CD4-positive, alpha-beta T cell treated with Interleukin-4 for 1 hour (primary cell): ENCODE results near the gene MAGI2.

ENCODE experiments used
- DNase-seq, 2 donors: peaks; one replicate each; pipeline ENCODE4 v3.0.0-alpha.2; 2020 to 2022

Gene MAGI2

DNA sequence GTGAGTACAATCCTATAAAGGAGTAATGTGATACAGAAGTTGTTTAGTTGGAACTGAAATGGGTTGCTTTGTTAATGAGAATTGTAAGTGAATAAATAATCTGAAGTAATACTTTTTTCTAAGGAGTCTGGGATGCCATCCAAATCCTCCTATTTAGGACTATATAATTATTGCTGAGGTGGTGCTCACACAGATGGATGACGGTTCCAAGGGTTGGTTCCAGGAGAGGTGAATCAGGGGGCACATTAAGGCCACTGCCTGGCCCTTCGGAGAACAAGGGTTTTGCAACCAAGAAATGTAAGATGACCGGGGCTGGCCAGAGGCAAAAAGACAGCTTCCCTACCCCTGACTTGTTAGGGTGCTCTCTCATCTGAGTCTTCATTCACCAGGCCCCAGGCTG lies 1302.2 kb downstream of the MAGI2 start:
- DNase-seq: no peak

DNA sequence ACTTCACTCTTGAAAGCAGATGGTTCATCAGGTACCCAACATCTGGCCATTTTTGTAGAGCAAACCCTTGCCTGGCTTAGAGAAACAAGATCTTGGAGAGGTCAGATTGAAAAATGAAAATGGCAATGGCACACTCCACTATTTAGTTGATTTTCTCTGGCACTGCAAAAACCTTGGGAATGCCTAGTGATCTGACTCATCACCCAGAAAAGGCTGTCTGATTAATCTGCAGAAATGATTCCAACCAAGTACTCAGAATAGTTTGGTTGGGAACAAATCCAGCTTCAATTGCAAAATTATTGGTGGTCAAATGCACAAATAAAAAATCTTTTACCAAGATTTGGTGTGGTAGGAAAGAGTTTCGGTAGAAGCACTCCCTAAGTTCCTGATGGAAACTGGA lies 1303.7 kb downstream of the MAGI2 start:
- DNase-seq: no peak

DNA sequence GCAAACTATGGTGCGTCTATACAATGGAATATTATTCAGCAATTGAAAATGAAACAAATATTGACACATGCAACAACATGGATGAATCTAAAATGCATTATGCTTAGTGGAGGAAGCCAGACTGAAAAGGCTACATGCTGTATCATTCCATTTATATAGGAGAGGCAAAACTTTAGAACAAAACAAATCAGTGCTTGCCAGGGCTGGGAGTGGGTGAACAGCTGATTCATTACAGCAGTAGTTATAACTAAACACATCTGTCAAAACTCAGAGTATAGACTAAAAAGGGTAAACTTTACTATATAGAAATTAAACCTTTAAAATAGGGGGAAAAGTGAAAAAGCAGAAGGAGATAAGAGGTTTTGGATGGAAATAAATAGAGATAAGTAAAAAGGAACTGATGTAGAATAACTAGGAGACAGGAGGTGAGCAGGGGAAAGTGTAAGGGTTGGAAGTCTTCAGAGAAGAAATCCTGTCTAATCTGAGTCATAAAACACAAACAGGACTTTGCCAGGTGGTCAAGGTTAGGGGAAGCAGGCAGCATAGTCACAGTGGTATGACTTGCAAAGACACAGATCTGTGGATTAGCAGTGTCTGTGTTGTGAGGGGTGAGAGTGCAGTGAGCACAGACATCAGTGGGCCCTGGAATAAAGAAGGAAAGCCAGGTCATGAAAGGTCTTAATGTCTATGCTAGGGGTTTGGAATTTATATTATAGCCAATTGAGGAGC lies 1305.1 kb downstream of the MAGI2 start:
- no peak for DNase-seq

DNA sequence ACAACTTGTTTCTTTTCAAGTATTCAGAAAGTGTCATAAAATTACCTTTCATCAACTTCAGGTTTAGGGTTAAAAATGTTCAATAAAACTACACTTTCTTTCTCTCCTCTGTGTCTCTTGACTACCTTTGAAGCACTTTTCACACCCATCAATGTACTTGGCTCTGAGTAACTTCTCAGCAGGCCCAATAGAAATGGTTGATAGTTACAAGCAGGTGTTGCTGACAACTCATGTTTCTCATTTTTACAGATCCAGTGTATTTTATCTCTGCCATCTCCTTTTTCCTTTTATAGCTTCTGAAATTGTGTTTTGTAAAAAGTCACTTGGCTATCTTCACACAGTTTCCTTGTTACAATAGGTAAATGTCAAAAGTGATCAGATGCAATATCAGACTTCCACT lies 1306.9 kb downstream of the MAGI2 start:
- no peak for DNase-seq

DNA sequence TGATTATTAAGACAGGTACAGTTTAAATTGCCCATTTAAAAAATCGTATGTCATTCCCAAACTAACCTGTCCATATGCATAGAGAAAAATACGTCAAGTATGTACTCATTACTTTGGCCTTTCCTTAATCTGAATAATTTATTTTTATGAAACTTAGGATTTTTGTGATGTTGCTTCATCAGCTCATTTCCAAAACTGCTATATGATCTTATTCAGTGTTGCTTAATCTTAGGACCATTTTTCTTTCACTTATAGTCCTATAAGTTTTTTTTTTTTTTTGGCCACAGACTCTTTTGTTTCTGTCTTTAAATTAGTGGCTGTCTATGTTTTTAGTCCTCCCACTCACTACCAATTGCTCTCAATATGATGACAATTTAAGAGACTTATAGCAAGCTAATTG lies 1309.8 kb downstream of the MAGI2 start:
- DNase-seq: no peak

DNA sequence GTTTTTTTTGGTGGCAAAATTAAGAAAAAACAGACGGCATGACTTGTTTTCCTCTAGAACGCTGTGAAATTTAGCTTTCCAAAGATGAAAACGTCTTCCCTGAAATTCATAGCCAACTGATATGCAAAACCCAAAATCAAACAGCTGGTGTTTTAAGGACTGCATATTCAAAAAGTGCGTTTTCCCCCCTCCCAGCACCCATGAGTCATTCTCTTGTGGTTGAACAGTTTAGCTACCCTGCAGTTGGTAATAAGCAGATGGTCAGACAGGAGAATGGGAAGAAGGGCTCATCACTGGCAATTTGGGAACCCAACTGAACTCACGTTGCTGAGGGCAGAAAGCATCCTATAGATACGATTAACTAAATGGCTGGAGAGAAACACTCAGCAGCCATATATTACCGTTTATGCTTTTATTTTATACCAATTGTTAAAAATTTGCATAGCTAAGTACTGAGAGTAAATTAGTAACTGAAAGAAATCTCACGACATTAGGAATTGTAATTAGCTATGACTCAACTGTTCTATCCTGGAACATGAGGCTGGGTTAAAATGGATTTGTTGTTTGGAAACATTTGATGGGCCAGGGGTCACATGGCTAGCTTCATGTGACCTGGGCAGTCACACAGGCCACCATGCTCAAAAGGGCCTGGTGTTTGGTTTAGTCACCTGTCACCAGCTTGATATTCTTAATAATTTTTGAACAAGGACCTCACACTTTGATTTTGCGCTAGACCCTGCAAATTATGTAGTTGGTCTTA lies 1311.8 kb downstream of the MAGI2 start:
- no peak for DNase-seq

DNA sequence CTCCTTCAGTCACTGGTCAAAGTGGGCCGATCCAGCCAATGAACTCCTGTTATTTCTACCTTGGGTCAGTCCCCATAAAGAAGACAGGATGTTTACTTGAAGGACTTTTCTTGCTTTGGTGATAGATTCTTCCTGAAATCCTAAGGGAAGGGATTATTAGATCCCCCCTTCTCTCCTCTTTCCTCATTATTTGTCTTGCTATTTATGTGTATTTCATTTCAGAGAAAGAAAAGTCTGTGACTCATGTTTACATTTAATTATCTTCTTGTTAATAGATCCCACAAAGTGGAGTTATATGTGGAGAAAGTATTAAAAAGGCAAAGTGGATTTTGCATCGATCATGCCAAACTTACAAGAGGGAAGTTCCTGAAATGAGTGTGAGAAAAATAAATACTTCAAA lies 1313.4 kb downstream of the MAGI2 start:
- DNase-seq: no peak

DNA sequence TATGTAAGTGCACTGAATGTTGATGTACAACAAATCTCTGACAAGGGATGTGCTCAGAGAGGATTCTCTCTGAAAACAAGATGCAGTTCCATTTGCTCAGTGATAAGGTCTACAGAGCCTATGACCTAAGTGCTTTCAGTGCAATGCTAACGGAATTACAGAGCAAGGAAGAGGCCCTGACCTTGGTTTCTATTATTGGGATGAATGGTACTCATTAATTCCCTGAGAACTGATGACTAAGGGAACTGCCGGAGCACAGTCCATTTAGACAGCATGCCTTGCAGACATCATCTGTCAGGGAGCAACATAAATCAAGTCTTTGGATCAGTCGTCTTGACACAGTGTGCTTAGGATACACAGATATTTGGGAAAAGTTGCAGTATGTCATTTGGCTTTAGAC lies 1314.1 kb downstream of the MAGI2 start:
- DNase-seq: no peak

DNA sequence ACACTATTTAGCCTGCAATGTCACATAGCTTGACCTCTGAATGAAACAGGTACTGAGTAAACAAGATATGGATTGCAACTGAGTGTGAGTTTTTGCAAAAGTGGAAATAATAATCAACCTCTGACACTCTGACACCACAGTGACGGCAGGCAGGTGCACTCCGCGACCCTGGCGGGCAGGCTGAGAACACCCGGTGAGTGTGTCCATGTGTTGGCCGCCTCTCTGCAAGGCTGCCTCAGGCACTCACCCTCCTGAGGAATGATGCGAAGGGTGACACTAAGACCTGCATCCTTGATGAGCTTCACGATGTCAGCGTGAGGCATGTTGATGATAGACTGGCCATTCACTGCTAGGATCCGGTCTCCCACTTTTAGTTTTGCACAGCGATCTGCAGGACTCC lies 1318.7 kb downstream of the MAGI2 start:
- DNase-seq: no peak

DNA sequence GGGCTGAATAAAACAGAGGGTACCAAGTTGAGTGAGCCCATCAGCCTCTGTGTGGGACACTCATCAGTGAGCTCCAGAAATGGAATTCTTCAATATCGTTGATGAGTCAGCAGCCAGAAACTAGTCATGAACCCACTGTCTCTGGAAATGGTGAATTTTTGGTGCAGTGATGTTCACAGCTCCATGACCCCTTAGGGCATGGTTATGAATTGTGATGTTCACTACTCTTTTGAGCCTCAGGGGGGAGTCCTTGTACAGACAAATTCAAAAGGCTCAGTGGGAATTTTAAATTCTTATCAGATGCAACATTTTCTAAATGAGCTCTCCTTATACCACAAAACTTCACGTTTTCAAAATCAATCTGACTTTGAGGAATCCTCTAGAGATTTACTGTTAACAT lies 1319.2 kb downstream of the MAGI2 start:
- no peak for DNase-seq

DNA sequence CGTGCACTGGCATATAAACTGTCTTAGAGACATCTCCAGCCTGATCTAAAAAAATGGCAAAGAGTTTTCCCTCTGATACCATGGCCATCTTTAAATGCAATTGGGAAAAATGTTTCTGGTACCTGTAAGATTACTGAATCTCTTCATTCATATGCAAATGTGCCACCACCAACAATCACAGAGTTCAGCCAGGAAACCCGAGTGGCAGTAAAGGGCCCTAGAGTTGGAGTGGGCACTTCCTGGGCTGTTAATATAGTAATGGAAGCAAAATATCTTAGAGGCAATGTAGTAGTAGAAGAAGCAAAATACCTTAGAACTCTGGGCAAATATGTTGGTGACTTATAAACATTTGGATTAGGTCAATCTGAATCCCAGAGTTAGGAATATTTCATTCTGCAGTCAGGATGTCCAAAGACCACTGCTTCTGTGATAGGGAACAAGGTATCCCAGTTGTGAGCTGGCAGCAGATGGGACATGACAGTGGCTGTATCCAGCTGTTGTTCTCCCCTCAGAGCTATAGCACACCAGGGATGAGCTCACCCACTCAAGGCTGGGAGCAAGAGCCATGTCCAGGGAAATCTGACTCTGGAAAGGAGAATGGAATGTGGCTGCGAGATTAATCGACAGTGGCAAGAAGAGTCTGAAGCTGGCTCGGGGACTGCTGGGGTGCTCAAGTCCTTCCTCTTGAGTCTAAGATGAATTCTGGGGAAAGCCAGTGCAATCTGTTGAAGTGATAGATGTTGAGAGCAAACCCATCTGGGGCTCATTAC lies 1322.8 kb downstream of the MAGI2 start:
- no peak for DNase-seq

DNA sequence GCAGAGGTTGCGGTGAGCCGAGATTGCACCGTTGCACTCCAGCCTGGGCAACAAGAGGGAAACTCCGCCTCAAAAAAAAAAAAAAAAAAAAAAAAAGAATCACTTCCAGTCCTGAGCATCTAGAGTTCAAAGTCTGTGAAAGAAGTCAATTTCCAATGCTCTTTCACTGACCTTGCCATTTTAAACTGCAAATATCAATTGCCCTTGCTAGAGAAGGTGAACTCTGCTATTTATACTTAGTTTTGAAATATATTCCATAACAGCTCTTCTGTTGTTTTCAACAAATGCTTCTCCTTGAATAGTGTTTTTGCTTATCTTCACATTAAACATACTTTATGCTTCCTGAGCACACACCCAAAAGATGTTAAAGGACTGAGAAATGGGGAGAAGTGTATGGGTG lies 1323.6 kb downstream of the MAGI2 start:
- no peak for DNase-seq

DNA sequence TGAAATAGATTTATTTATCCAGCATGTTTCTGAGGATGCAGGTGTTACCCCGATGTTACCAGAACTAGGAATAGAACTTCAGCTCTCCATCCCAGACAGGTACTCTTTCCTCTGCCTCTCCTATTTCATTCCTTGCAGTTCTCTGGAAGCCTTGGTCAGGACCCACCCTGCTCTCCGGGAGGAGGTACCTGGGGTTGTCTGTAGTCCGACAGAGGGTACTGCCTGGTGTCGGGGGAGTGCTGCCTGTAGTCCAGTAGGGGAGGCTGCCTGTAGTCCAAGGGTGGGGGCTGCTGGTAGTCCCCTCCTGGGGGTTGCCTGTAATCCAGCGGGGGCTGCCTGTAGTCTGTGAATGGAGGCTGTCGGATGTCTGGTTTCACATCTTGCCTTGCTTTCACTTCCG lies 1326.5 kb downstream of the MAGI2 start:
- no peak for DNase-seq

DNA sequence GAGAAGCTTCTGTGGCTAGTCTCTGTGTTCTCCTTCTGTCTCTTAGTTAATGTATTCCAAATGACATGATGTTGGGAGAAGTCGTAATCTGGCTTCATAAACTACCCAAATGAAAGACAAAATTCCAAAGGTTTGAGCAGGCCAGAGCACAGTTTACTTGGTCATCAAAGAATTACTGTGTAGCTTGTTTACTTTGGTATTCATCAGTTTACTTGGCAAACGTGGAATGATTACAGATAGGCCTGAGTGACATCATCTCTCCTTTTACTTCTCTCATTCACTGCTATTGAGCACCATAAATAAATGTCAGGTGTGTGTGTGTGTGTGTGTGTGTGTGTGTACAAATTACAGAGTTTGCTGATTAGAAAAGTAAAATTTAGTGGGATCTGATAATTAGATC lies 1327.6 kb downstream of the MAGI2 start:
- no peak for DNase-seq

DNA sequence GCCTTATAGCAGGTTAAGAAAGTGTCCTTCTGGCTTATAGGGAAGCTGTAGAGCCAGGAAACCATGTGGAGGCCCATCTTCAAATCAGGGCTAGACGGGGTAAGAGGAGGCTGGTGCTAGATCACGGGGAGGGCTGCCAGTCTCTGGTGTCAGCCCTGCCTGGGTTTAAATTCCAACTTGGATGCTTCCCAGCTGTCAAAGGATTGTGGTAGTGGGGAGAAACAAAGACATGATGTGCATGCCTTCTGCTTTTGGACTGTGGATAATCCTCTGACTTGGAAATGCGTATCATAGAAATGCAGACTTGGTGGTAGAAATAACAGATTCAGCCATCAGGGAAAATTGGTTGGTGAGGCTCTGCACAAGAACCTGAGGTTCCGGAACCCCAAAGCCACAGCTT lies 1329.3 kb downstream of the MAGI2 start:
- no peak for DNase-seq

DNA sequence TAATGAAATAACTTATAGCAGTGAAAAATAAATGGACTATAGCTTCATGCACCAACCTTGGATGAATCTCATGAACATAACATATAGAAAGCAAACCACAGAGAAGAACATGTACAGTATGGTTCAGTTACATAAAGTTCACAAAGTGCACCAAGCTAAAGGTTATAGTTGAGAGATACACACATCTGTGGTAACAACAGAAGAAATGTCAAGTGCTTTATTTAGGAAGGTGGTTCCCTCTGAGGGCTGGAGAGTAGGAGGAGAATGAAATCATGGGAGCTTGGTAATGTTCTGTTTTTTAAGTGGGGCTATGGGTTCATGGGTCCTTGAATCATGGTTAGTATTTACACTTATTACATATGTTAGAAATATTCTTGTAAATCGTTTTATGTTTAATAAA lies 1331.6 kb downstream of the MAGI2 start:
- DNase-seq: no peak

DNA sequence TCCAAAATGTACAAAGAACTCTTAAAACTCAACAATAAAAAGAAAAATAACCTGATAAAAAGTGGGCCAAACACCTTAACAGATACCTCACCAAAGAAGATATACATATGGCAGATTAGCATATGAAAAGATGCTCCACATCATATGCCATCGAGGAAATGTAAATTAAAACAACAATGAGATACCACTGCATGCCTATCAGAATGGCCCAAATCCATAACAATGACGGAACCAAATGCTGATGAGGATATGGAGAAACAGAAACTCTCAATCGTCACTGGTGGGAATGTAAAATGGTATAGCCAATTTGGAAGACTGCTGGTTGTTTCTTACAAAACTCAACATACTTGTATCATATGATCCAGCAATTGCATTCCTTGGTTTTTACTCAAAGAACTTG lies 1335.0 kb downstream of the MAGI2 start:
- DNase-seq: no peak

DNA sequence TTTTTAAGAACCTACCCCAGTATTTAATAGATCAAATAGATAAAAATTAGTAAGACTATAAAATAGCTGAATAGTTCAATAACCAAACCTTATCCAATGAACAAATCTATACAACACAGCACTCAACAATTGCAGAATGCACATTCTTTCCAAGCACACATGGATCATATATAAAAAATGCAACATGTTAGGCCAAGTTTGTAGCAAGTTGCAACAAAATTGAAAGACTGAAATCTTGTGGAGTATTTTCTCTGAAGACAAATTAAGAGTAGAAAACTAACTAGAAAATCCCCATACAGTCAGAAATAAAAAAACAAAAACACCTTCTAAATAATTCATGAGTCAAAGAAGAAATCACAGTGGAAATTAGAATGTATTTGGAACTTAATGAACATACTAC lies 1337.6 kb downstream of the MAGI2 start:
- no peak for DNase-seq

DNA sequence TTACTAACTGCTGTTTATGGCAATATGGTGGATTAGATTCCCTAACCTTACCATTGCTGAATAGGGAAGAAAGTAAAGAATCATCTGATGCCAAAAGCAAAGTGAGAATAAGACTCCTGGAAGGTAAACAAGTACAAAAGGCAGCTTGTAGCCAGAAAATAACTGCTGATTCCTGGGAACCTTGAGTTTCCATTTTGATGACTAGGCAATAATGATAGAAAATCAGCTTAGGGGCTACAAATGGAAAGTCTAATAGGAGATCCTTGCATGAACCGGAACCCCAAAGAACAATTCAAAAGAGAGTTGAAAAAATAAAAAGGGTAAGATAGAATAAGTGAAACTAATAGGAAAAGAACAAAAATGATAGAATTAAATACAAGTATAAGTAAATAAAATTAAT lies 1338.5 kb downstream of the MAGI2 start:
- DNase-seq: no peak

DNA sequence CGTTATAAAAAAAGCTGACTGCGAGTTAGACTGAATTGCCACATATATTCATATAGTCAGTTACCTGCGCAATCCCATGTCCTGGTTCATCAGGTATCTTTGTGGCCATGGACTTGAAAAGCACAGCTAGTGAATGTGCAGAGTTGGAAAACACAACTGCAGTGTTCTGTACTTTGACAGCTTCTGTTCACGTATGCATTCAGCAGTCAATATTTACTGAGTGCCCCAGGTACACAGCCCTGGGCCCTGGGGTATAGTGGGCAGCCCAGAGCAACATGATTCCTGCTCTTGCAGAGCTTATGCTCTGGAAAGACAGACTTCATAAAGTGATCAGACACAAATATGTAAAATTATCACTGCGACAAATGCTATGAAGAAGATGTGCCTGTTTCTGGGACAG lies 1341.0 kb downstream of the MAGI2 start:
- no peak for DNase-seq

DNA sequence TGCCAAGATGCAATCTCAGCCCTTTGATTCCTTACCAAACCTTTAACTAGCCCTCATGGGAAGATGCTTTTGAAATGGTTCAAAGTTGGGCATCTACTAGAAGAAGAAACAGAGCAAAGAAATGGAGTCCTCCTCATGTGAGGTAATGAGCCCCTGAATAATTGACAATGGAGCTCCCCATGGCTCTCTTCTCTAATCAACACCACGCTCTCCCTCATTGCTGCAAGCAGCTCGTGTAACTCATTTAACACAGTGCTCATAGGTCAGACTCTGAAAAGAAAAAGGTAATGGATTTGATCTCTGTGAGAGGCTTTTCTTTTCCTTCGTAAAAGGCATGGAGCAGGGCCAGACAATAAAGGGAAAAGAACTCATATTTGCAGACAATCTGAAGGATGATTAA lies 1342.1 kb downstream of the MAGI2 start:
- DNase-seq: no peak

DNA sequence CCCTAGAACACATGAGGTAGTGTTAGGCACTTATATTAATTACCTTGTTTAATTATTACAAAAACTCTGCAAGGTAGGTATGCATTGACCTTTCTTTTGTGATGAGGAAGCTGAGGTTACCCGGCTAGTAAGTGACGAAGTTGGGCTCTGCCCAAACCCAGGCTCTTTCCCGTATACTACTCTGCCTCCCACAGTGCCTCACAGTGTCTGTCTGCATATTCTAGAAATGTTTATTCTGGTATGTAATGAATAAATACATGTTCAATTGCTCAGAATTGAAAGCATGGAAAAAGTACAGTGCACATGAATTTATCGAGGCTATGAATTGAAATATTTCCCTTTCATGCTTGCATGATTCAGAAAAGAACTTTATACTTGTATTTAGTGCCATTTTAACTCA lies 1350.0 kb downstream of the MAGI2 start:
- DNase-seq: no peak

DNA sequence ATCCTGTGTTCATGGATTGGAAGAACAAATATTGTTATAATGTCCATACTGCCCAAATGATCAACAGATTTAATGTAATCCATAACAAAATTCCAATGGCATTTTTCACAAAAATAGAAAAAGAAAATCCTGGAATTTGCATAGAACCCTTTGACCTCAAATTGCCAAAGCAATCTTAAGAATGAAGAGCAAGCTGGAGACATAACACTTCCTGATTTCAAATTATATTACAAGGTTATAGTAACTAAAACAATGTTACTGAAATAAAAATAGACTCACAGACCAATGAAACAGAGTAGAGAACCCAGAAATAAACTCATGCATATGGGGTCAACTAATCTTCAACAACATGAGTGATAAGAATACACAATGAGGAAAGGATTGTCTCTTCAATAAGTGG lies 1352.4 kb downstream of the MAGI2 start:
- DNase-seq: no peak
